HEK293T (cell line): ENCODE data around the gene MYO5B.

Experiments used
- CTCF ChIA-PET: fragments of 350-600 bp; formaldehyde crosslinking; extraction: SDS; loops from one replicate; lab custom pipeline; 2021; ENCODE audit warnings: antibody characterized with exemption, inconsistent platforms; lab: Yijun Ruan, JAX
- POLR2A ChIA-PET: fragments of 350-600 bp; formaldehyde crosslinking; extraction: SDS; loops from one replicate; lab custom pipeline; 2020; ENCODE audit warnings: antibody characterized with exemption, inconsistent platforms; lab: Yijun Ruan, JAX
- DNase-seq: peaks from one replicate; pipeline ENCODE4 v3.0.0; 2012; ENCODE audit warnings: mixed read lengths; ENCODE audit errors: extremely low spot score
- ARNT ChIP-seq: fragments of 450-650 bp; IDR thresholded peaks from 2 replicates; pipeline ENCODE4 v1.6.1; 2017; ENCODE audit warnings: mild to moderate bottlenecking
- BHLHE40 ChIP-seq: fragments of 450-650 bp; IDR thresholded peaks from 2 replicates; pipeline ENCODE4 v1.6.1; 2016; ENCODE audit warnings: mild to moderate bottlenecking, moderate library complexity, borderline replicate concordance
- CTBP1 ChIP-seq: fragments of 450-650 bp; IDR thresholded peaks from 2 replicates; pipeline ENCODE4 v1.6.1; 2016; ENCODE audit warnings: borderline replicate concordance
- ELF4 ChIP-seq: fragments of 450-650 bp; IDR thresholded peaks from 2 replicates; pipeline ENCODE4 v1.6.1; 2017; ENCODE audit warnings: antibody characterized with exemption
- FOXA1 ChIP-seq: fragments of 450-650 bp; IDR thresholded peaks from 2 replicates; pipeline ENCODE4 v1.6.1; 2016; ENCODE audit warnings: mild to moderate bottlenecking
- FOXK2 ChIP-seq: fragments of 450-650 bp; IDR thresholded peaks from 2 replicates; pipeline ENCODE4 v1.6.1; 2016; ENCODE audit warnings: mild to moderate bottlenecking
- FOXM1 ChIP-seq: fragments of 450-650 bp; IDR thresholded peaks from 2 replicates; pipeline ENCODE4 v1.6.1; 2017; ENCODE audit warnings: mild to moderate bottlenecking, borderline replicate concordance
- HDGF ChIP-seq: fragments of 450-650 bp; IDR thresholded peaks from 2 replicates; pipeline ENCODE4 v1.6.1; 2017; ENCODE audit warnings: antibody characterized with exemption, borderline replicate concordance
- L3MBTL2 ChIP-seq: fragments of 450-650 bp; conservative IDR thresholded peaks from 2 replicates; pipeline ENCODE4 v1.6.1; 2016; ENCODE audit warnings: mild to moderate bottlenecking
- LEF1 ChIP-seq: fragments of 450-650 bp; IDR thresholded peaks from 2 replicates; pipeline ENCODE4 v1.6.1; 2017; ENCODE audit warnings: mild to moderate bottlenecking, borderline replicate concordance
- NFRKB ChIP-seq: fragments of 450-650 bp; IDR thresholded peaks from 2 replicates; pipeline ENCODE4 v1.6.1; 2016; ENCODE audit warnings: mild to moderate bottlenecking, moderate library complexity
- PKNOX1 ChIP-seq: fragments of 450-650 bp; IDR thresholded peaks from 2 replicates; pipeline ENCODE4 v1.6.1; 2016
- SP1 ChIP-seq: fragments of 450-650 bp; IDR thresholded peaks from 2 replicates; pipeline ENCODE4 v1.6.1; 2017
- SUZ12 ChIP-seq: fragments of 450-650 bp; IDR thresholded peaks from 2 replicates; pipeline ENCODE4 v1.6.1; 2016; ENCODE audit warnings: mild to moderate bottlenecking
- TARDBP ChIP-seq: fragments of 450-650 bp; IDR thresholded peaks from 2 replicates; pipeline ENCODE4 v1.6.1; 2016
- ZNF384 ChIP-seq: fragments of 450-650 bp; IDR thresholded peaks from 2 replicates; pipeline ENCODE4 v1.6.1; 2016

Gene MYO5B

GRCh38 chr18:50006470-50007046 is 188.4 kb downstream of the MYO5B start:
- DNase-seq, result no peak
- ChIA-PET CTCF (no interaction called here), POLR2A (no interaction called here)
- no peak for TF ChIP-seq SP1
- no peak for TF ChIP-seq LEF1
- TF ChIP-seq FOXM1, result no peak
- no peak for TF ChIP-seq CTBP1
- no peak for TF ChIP-seq ZNF384
- no peak for TF ChIP-seq BHLHE40
- TF ChIP-seq PKNOX1, result no peak
- TF ChIP-seq FOXA1, result no peak
- TF ChIP-seq NFRKB, result no peak
- TF ChIP-seq ARNT, result no peak
- TF ChIP-seq FOXK2, result no peak
- no peak for TF ChIP-seq SUZ12
- no peak for TF ChIP-seq TARDBP
- no peak for TF ChIP-seq ELF4
- no peak for TF ChIP-seq L3MBTL2
- TF ChIP-seq HDGF, result no peak

- no peak for TF ChIP-seq HDGF
- TF ChIP-seq FOXM1, result no peak
- no peak for TF ChIP-seq FOXK2
- no peak for TF ChIP-seq ZNF384
- no peak for TF ChIP-seq ARNT
- ChIA-PET POLR2A (no interaction called here), CTCF (no interaction called here)
- no peak for DNase-seq
Observed at GRCh38 chr18:50004013-50004412, 190.9 kb downstream of the MYO5B start.

GRCh38 chr18:50002781-50003180 is 192.2 kb downstream of the MYO5B start:
- DNase-seq, result no peak
- ChIA-PET CTCF (no interaction called here), POLR2A (no interaction called here)
- TF ChIP-seq BHLHE40 (no peak), FOXM1 (no peak), ELF4 (no peak), LEF1 (no peak), ZNF384 (no peak), NFRKB (no peak), FOXA1 (no peak), SUZ12 (no peak), PKNOX1 (no peak), SP1 (no peak), HDGF (no peak), ARNT (no peak), TARDBP (no peak), FOXK2 (no peak)

GRCh38 chr18:50000227-50000626 is 194.7 kb downstream of the MYO5B start:
- CTCF ChIA-PET, result interaction anchor here (0.6 kb wide), 1 partner anchor 444 kb away, joined by 4 read pairs; no protein-coding TSS in a partner anchor
- POLR2A ChIA-PET, result no interaction called here
- TF ChIP-seq HDGF (no peak), SP1 (no peak), CTBP1 (no peak), SUZ12 (no peak), ELF4 (no peak), ZNF384 (no peak), FOXK2 (no peak), FOXA1 (no peak), L3MBTL2 (no peak), FOXM1 (no peak), TARDBP (no peak), ARNT (no peak)
- no peak for DNase-seq

- TF ChIP-seq PKNOX1 (no peak), ELF4 (no peak), TARDBP (no peak), FOXK2 (no peak), FOXA1 (no peak), LEF1 (no peak), NFRKB (no peak), L3MBTL2 (no peak)
- POLR2A ChIA-PET, result no interaction called here
- CTCF ChIA-PET, result no interaction called here
Observed at GRCh38 chr18:49999128-49999527, 195.8 kb downstream of the MYO5B start.

GRCh38 chr18:49997558-49997957 is 197.4 kb downstream of the MYO5B start:
- ChIA-PET CTCF (interaction anchor here (0.7 kb wide), 2 partner anchors 75 to 207 kb away, joined by 3 to 4 read pairs; no protein-coding TSS in a partner anchor), POLR2A (no interaction called here)
- TF ChIP-seq SUZ12 (no peak), FOXK2 (no peak), HDGF (no peak), ARNT (no peak), FOXA1 (no peak), NFRKB (no peak), SP1 (no peak), L3MBTL2 (no peak), CTBP1 (no peak), PKNOX1 (no peak), TARDBP (no peak), ELF4 (no peak), ZNF384 (no peak), BHLHE40 (no peak), FOXM1 (no peak), LEF1 (no peak)
- no peak for DNase-seq

More at GRCh38 chr18:49999128-49999527, 195.8 kb downstream of the MYO5B start:
- no peak for DNase-seq
